Smooth muscle cell (in vitro differentiated cells): ENCODE measurements around the gene COBL. TPM values are rescaled to one million over a fixed set of nuclear protein-coding genes. Genes with fewer than 3 reads are reported as not detected.
A peak's percentile ranks its signal among the peaks of the same experiment; 100 is the strongest.

ENCODE experiments used
- DNase-seq: peaks from one replicate; lab custom pipeline; 2025; ENCODE audit not compliant: unreplicated experiment; lab: John Stamatoyannopoulos, UW
- H2AFZ ChIP-seq: fragments of 200-600 bp; sonication (generic); 2 replicates; pipeline ENCODE4 v1.6.0; 2016; ENCODE audit warnings: antibody characterized with exemption, low read depth, mild to moderate bottlenecking
- H3F3A ChIP-seq: fragments of 200-600 bp; sonication (generic); 2 replicates; pipeline ENCODE4 v1.6.0; 2017; ENCODE audit warnings: antibody characterized with exemption, low read depth
- H3K27ac ChIP-seq: fragments of 200-600 bp; sonication (generic); 2 replicates; pipeline ENCODE4 v1.5.1; 2016; ENCODE audit warnings: low read depth, mild to moderate bottlenecking
- H3K27me3 ChIP-seq: fragments of 200-600 bp; sonication (generic); 2 replicates; pipeline ENCODE4 v1.6.1; 2016; ENCODE audit warnings: low read depth, mild to moderate bottlenecking
- H3K36me3 ChIP-seq: fragments of 200-600 bp; sonication (generic); 2 replicates; pipeline ENCODE4 v1.5.1; 2016; ENCODE audit warnings: low read depth
- H3K4me1 ChIP-seq: fragments of 200-600 bp; sonication (generic); 2 replicates; pipeline ENCODE4 v1.5.1; 2016; ENCODE audit warnings: low read depth
- H3K4me2 ChIP-seq: fragments of 200-600 bp; sonication (generic); 2 replicates; pipeline ENCODE4 v1.6.0; 2016; ENCODE audit warnings: mild to moderate bottlenecking
- H3K4me3 ChIP-seq: fragments of 200-600 bp; sonication (generic); 2 replicates; pipeline ENCODE4 v1.5.1; 2016; ENCODE audit warnings: mild to moderate bottlenecking
- H3K79me2 ChIP-seq: fragments of 200-600 bp; sonication (generic); 2 replicates; pipeline ENCODE4 v1.6.0; 2016; ENCODE audit warnings: low read depth, mild to moderate bottlenecking
- H3K9ac ChIP-seq: fragments of 200-600 bp; sonication (generic); 2 replicates; pipeline ENCODE4 v1.6.0; 2016; ENCODE audit warnings: low read depth
- H3K9me3 ChIP-seq: fragments of 200-600 bp; sonication (generic); replicated peaks from 2 replicates; pipeline ENCODE4 v1.5.1; 2016; ENCODE audit warnings: low read depth
- H4K20me1 ChIP-seq: fragments of 200-600 bp; sonication (generic); 2 replicates; pipeline ENCODE4 v1.6.0; 2016; ENCODE audit warnings: low read depth
- CTCF ChIP-seq: fragments of 200-600 bp; sonication (generic); IDR thresholded peaks from 2 replicates; pipeline ENCODE4 v1.5.1; 2017; ENCODE audit warnings: borderline replicate concordance, mild to moderate bottlenecking, antibody characterized with exemption; ENCODE audit not compliant: insufficient read depth, poor library complexity, severe bottlenecking
- WGBS: methylation state at CpG from one replicate; pipeline ENCODE4 v1.1.7; 2016; ENCODE audit warnings: low lambda C conversion rate; 5-methylcytosine and 5-hydroxymethylcytosine counted together
- polyA plus RNA-seq: library from polyadenylated mRNA; unstranded; fragments of >200 nt; fragmentation: Nextera tagmentation; extraction: Ambion mirVana; gene quantifications from 2 replicates; pipeline ENCODE4 v1.2.1, GENCODE V29; 2016
- total RNA-seq: library from RNA; depleted of rRNA; stranded (reverse); fragments of >200 nt; gene quantifications from 2 replicates; pipeline ENCODE4 v1.2.3, GENCODE V29; 2014

COBL gene
- total and polyA plus RNA-seq, 2 experiments from 2014 or later: 0.47 to 2.8 TPM

DNA sequence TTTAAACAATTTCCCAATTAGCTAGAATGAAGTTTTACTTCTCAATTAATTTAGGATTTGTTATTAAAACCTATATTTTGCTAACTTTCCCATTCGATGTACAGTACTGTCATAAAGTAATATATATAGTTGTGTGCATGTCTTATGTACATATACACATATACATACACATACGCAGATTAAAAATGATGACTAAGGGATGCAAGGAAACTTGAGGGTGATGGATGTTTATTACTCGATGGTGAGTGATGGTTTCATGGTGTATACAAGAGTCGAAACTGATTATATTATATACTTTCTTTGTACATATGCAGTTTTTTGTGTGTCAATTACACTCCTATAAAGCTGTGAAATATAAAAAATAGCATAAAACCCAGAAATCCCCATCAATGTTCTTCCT is 248.2 kb downstream of the COBL start:
- H3K9ac ChIP-seq: no peak overlapping the region
- no peak overlapping the region for H3K4me2 ChIP-seq
- H3K4me1 ChIP-seq: no peaks in the 10 kb centered on the region
- no peak overlapping the region for H2AFZ ChIP-seq
- H4K20me1 ChIP-seq: no peaks in the 10 kb centered on the region
- H3K4me3 ChIP-seq: no peak overlapping the region
- no peaks in the 10 kb centered on the region for H3F3A ChIP-seq
- no peaks in the 10 kb centered on the region for H3K27me3 ChIP-seq
- H3K36me3 ChIP-seq: no peaks in the 10 kb centered on the region
- no peak for TF ChIP-seq CTCF
- DNase-seq: no peak
- H3K79me2 ChIP-seq: no peaks in the 10 kb centered on the region
- no peak overlapping the region for H3K27ac ChIP-seq
- WGBS: 95% methylated on average over 4 of the region's 4 CpGs
- H3K9me3 ChIP-seq: no peaks in the 10 kb centered on the region

DNA sequence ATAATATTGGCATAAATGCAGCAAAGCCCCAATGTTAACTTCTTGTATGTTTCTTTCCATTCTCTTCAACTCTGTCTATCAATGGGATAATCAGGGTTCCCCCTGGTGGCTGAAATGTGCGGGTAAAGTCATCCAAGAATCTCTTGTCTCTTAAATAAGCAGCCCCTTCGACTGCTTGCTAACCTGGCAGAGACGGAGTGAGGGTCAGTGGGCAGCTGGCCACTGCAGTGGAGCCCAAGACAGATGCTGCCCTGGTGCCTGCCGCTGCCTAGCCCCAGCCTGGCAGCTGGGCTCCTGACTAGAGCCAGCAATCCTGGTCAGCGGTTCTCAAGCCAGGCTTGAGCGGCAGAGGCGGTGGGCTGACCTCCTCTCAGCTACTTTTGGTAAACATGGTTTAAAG is 248.9 kb downstream of the COBL start:
- H3K4me2 ChIP-seq: no peak overlapping the region
- peak; percentile 9 for DNase-seq
- H3K9ac ChIP-seq: no peak overlapping the region
- WGBS: 57% methylated on average over 7 of the region's 7 CpGs
- H3K27ac ChIP-seq: no peak overlapping the region
- H3F3A ChIP-seq: no peaks in the 10 kb centered on the region
- H4K20me1 ChIP-seq: no peaks in the 10 kb centered on the region
- no peaks in the 10 kb centered on the region for H3K4me1 ChIP-seq
- H3K4me3 ChIP-seq: no peak overlapping the region
- no peaks in the 10 kb centered on the region for H3K36me3 ChIP-seq
- no peaks in the 10 kb centered on the region for H3K9me3 ChIP-seq
- H3K79me2 ChIP-seq: no peaks in the 10 kb centered on the region
- no peak overlapping the region for H2AFZ ChIP-seq
- peak; percentile 80 for TF ChIP-seq CTCF
- H3K27me3 ChIP-seq: no peaks in the 10 kb centered on the region

DNA sequence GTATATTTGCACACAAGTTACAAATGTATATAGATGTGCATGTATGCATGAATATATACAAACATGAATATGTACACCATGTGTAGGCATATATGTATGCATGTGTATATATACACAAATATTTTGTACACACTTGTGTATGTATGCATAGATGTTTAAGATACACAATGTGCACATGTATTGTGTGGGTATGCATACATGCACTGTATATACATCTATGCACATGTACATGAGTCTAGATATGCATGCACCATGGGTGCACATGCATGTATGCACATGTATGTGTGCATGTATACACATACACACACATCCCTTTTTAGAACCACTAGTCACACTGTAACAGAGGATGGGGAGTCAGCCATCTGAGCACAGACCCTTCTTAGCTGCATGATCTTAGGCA is 249.4 kb downstream of the COBL start:
- H3K36me3 ChIP-seq: no peaks in the 10 kb centered on the region
- no peaks in the 10 kb centered on the region for H3F3A ChIP-seq
- H2AFZ ChIP-seq: no peak overlapping the region
- no peaks in the 10 kb centered on the region for H3K4me1 ChIP-seq
- no peak overlapping the region for H3K27ac ChIP-seq
- no peaks in the 10 kb centered on the region for H3K9me3 ChIP-seq
- no peak overlapping the region for H3K4me2 ChIP-seq
- no peak for TF ChIP-seq CTCF
- no peaks in the 10 kb centered on the region for H3K79me2 ChIP-seq
- H3K9ac ChIP-seq: no peak overlapping the region
- DNase-seq: no peak
- H3K4me3 ChIP-seq: no peak overlapping the region
- no peaks in the 10 kb centered on the region for H4K20me1 ChIP-seq
- no peaks in the 10 kb centered on the region for H3K27me3 ChIP-seq

- WGBS: 97% methylated on average over 5 of the region's 5 CpGs
- H3F3A ChIP-seq: no peaks in the 10 kb centered on the region
- no peak overlapping the region for H3K27ac ChIP-seq
- no peaks in the 10 kb centered on the region for H3K36me3 ChIP-seq
- no peak overlapping the region for H2AFZ ChIP-seq
- no peaks in the 10 kb centered on the region for H3K9me3 ChIP-seq
- H3K4me2 ChIP-seq: no peak overlapping the region
- DNase-seq: no peak
- no peak overlapping the region for H3K9ac ChIP-seq
- H4K20me1 ChIP-seq: no peaks in the 10 kb centered on the region
- TF ChIP-seq CTCF: no peak
- H3K4me3 ChIP-seq: no peak overlapping the region
- H3K79me2 ChIP-seq: no peaks in the 10 kb centered on the region
- no peaks in the 10 kb centered on the region for H3K4me1 ChIP-seq
- H3K27me3 ChIP-seq: no peaks in the 10 kb centered on the region
These were observed 250.2 kb downstream of the COBL start for GRCh38 chr7:51066405-51066882.
